ENCODE data around the gene NOL7.

The NOL7 gene

GRCh38 chr6:13614926-13615791, at the start of gene NOL7:
TSS of gene NOL7 (plus strand) at chr6:13615335. CDS start at chr6:13615359, 24 bp downstream.
- peak; percentile 96 for DNase-seq

GRCh38 chr6:13565921-13566320, 49.2 kb upstream of the NOL7 start:
- DNase-seq: no peak

DNA sequence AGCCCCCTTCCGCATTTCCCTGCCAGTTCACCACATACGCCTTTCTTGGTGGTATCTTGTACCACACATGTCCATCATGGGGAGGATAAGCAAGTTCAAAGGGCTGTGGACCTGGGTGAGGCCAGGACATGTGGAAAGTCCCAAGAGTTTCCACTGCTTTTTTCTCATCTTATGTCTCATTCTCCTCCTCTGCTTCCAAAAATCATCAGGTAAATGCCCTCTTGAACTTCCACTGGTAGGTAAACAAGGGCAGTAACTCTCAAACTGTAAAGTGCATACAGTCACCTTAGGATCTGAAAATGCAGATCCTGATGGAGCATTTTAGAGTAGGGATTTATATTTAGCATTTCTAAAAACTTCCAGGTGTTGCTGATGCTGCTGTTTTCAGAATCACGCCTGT, 48.6 kb upstream of the NOL7 start:
- DNase-seq: no peak

GRCh38 chr6:13568970-13569369, 46.2 kb upstream of the NOL7 start:
- DNase-seq: no peak

GRCh38 chr6:13572240-13572639, 42.9 kb upstream of the NOL7 start:
- no peak for DNase-seq

DNA sequence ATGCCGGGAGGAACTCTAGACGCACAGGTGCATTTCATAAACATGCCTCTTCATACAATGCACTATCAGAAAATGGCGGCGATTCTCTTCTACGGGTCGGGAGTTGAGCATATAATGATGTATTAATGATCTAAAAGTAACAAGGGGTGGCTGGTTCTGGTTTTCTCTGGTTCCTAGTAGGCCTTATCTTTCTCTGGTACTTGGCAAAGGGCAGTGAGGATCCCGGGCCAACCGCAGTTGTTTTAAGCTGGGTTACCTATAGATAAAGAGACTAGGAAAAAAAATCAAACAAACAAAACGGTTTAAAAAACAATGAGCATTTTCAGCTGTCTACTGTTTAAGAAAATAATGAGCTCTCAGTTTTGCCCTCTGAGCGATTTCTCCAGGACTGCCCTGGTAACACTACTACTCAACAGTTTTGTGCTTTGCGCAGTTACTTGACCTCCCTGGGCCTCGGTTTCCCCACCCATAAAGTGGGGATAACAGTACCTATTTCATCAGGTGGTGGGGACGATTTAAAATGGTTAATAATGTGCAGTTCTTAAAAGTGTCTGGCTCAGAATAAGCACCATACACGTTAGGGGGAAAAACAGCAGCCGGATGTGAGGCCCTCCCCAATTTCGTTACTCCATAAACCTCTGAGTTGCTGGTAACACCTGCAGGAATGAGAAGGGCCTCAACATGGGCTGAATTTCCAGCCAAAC, 42.0 kb upstream of the NOL7 start:
- no peak for DNase-seq

- no peak for DNase-seq
These were observed 41.4 kb upstream of the NOL7 start for GRCh38 chr6:13573669-13574110.

- DNase-seq: peak; percentile 95
These were observed 41.0 kb upstream of the NOL7 start for GRCh38 chr6:13574149-13574570.

DNA sequence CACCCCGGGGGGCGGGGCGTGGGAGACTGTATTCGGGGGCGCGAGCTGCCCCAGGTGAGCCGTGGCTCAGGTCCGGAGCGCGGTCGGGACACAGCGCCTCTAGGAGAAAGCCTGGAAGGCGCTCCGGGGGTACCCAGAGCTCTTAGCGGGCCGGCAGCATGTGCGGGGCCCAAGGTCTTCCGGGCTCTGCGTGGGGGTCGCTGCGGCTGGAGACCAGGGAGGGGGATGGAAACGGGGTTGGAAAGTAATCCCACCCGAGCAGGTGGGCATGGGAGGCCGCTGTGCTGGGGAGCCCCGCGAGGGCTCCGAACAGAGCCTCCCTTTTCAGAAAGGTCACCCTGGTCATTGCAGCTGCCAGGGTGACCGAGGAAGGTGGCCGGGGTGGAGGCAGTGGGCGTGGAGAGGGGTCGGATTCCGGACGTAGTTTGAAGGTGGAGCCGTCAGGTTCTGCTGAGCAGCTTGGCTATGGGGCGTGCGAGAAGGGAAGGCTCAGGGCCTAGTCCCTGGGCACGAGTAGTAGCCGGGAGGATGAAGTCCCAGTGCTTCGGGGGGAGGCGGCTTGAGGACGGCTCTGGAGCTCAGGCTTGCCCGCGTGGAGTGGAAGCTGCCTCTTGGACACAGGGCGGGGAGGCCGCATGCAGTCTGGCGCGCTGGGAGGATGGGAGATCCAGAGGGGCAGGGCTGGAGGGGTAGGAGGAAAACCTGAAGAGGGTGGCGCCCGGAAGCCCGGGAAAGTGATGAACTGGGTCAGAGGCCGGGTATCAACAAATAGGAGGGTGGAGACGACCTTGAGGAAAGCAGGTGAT, 40.4 kb upstream of the NOL7 start, which contains the start of gene SIRT5:
Gene SIRT5 (plus strand): TSS at position 31 of the 806 bp plus-strand sequence. CDS start 9,510 bp downstream, outside the sequence.
- peak; percentile 75 for DNase-seq

- DNase-seq: no peak
These were observed 39.8 kb upstream of the NOL7 start for GRCh38 chr6:13575377-13575775.

- DNase-seq: no peak
These were observed 39.1 kb upstream of the NOL7 start for GRCh38 chr6:13576017-13576416.

DNA sequence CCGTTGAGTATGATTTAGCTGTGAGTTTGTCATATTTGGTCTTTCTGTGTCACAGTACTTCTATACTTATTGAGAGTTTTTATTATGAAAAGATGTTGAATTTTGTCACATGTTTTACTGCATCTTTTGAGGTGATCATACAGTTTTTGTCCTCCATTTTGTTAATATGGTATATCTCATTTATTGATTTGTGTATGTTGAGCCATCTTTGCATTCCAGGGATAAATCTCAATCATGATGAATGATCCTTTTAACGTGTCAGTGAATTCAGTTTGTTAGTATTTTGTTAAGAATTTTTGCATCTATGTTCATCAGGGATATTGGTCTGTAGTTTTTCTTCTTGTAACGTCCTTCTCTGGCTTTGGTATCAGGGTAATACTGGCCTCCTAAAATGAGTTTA, 37.2 kb upstream of the NOL7 start:
- DNase-seq: no peak

GRCh38 chr6:13579911-13580310, 35.2 kb upstream of the NOL7 start:
- DNase-seq: no peak

DNA sequence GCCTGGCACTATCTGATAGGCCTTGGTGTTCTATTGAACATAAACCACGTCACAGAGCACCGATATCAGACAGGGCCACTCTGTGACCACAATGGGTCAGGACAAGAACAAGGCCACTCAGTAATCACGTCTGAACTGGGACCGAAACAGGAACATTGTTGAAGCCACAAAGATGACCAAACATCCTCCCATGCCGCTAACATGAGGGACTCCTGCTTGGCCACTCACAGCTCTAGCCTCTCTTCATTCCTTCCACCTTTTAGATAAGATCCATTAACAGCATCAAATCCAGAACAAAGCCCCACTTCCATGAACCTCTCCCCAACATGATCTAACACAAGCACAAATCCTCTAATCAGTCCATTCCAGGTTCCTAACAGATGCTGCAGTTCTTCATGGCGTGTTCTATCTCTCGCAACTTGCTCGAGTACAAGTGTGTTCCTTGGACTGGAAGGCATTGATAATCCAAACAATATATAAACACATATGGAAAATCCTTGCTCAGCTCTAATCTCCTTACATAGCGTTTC, 33.4 kb upstream of the NOL7 start:
- DNase-seq: no peak

- no peak for DNase-seq
These were observed 28.3 kb upstream of the NOL7 start for GRCh38 chr6:13586603-13587542.

DNA sequence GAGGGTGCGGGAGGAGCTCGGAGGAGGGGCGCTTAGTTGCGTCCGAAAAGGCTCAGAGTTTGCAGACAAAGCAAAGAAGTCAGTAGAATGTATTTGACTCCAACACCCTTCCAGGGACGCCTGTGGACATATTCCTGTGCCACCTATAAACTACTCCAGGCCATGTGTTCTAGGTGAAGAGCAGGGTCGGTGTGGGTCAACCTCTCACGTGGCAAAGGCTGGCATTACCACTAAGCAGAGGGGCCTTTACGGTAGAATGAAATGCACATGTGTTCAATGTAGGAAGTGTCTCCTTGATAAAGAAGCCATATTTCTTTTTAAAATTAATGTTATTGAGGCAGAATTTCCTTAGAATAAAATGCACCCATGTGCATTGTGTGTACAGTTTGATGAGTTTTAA, 25.3 kb upstream of the NOL7 start:
- DNase-seq: no peak

- no peak for DNase-seq
These were observed 24.5 kb upstream of the NOL7 start for GRCh38 chr6:13590574-13591153.

GRCh38 chr6:13591205-13591921, 23.8 kb upstream of the NOL7 start:
- DNase-seq: no peak

- no peak for DNase-seq
These were observed 22.0 kb upstream of the NOL7 start for GRCh38 chr6:13593103-13593502.

DNA sequence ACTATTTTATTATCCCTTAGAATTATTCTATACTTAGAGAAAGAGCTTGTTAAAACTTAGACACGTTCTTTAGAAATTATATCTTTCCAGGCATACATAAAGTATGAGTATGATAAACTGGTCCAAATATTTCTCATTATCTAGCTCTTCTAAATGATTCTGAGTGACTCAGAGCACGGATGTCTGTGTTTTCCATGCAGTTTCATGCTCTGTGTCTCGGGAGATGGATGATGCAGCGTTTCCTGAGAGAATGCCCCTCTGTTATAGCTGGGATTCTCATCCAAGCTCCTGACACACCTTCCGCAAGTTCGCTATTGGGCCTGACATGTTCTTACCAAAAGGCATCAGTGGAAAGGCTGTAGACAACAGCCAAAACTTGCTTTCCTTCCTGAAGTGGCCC, 21.4 kb upstream of the NOL7 start:
- no peak for DNase-seq

DNA sequence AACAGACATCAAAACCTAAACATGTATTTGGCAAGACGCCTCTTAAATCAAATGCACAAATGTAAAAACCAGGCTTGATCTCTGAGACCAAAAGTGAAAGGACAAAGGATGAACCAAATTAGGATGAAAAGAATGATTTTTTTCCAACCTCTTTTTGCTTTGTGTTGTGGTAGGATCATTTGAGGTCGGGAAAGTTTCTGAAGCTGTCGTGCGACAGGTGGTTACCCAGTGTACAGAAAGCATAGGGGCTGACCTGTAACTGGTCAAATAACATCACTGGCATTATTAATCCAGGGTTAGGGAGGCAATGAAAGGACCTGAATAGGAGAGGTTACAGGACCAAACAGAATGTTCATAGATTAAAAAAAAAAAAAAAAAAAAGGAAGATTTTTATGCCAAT, 18.1 kb upstream of the NOL7 start:
- DNase-seq: no peak
